ENCODE data around the gene SHLD3.
A peak's percentile ranks its signal among the peaks of the same experiment; 100 is the strongest.
"Not testable (repeated sequence)": the region's sequence is repeated elsewhere in the genome, so short reads cannot be mapped to it uniquely, and the experiment has no call there.

The SHLD3 gene, protein sequence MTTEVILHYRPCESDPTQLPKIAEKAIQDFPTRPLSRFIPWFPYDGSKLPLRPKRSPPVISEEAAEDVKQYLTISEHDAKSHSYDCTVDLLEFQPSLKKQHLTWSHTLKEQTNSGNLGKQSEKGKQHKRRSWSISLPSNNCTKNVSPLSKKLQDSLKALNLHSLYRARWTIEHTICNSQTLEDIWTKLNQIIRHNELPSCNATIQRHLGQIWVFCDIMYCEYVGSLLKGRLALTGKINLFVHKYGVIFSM

DNA sequence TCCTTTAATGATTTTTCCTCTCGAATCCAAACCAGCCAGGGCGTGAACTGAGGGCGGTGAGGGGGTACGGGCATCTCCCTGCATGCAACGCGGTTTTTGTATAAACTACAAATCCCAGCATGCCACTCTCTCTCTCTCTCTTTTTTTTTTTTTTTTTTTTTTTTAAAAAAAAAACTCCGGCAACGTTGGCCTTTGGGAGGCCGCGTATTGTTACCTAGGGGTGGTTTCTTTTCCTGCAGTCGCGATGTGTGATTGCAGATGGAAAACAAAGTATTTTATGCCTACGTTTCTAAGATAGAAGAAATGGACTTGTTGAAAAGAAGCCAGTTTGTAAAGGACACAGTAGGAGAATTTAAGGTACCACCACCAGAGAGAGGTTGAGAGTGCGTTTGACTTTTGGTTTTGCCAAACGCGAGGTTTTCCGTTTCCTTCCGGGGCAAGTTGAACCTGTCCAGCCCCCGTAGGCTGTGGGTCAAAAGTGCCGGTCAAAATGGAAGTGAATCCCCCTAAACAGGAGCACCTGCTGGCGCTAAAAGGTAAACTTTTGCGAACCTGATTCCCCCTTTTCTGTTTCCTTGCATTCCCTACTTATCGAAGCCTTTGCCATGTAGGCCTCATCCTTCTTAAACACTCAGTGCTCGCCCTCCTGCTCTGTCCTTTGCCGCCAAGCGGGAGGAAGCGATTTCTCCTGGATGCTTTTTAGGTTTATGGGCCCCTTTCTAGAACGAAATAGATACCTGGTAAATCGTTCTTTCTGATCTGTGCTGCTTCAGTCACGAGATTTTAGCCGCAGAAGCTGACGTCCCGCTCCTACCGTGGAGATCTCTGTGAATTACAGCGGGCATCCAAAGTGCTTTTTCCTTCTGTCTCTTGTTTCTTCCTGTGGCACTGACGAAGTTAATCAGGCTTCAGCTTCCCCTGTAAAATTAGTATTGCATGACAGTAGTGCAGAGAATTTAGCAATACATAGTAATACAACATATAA lies at the start of gene SHLD3, which contains the start of gene TRAPPC13:
TSS of gene SHLD3 (plus strand) at position 457 of the 985 bp plus-strand sequence. CDS start 4,561 bp downstream, outside the sequence.
TSS of gene TRAPPC13 (plus strand) at position 457 of the 985 bp plus-strand sequence. CDS start at position 491, 34 bp downstream.
- DNase-seq: peak; percentile 73

DNA sequence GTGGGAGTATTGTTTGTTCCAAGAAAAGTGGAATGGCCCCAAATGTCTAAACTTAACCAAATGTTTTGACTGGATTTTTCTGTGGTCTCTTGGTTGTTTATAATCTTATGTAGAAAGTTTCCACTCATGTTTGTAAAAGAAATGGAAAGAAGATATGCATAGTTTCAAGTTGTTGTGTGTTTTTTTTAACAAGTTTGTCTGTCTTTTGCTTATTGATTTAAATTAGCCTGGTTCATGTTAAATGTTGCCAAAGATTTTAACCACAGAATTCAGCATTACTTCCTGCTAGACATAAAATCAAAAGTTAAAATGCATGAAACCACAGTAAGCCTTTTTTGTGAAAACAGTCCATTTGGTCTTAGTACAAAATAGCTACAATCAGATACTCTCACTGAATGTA lies 47.7 kb upstream of the SHLD3 start:
- no peak for DNase-seq

- DNase-seq: no peak
Observed at GRCh38 chr5:65588694-65589093, 36.1 kb upstream of the SHLD3 start.

GRCh38 chr5:65601761-65602160 lies 23.1 kb upstream of the SHLD3 start:
- not testable (repeated sequence) for DNase-seq

GRCh38 chr5:65611524-65611923 lies 13.3 kb upstream of the SHLD3 start:
- DNase-seq: no peak

DNA sequence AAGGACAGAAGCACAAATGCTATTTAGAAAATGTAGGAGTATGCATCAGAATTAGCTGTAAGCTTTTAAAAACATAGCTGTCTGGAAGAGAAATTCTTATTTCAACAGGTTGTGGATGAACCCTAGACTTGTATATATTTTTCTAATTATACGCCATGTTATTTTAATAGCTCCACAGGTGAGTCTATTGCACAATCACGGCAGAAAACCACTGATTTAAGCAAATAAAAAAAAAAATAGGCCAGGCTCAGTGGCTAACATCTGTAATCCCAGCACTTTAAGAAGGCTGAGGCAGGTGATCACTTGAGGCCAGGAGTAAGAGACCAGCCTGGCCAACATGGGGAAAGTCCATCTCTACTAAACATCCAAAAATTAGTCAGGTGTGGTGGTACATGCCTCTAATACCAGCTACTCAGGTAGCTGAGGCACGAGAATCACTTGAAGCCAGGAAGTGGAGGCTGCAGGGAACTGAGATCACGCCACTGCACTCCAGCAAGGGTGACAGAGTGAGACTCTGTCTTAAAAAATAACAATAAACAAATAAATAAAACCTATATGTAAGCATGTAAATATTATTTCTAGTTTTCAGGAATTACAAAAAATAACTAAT lies 12.4 kb upstream of the SHLD3 start:
- DNase-seq: no peak

DNA sequence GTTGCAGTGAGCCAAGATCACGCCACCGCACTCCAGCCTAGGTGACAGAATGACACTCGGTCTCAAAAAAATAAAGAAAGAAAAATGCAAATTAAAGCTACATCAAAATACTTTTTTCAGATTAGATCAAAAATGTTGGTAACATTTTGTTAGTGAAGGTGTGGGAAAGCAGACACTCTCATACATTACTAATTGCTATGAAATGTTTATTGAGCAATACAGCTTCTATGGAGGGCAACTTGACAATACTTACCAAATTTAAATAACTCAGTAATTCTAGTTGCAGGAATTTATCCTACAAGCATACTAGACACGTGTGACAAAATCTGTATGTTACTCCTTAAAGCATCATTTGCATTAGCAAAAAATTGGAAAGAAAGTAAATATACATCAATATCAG lies 4.8 kb upstream of the SHLD3 start:
- no peak for DNase-seq

DNA sequence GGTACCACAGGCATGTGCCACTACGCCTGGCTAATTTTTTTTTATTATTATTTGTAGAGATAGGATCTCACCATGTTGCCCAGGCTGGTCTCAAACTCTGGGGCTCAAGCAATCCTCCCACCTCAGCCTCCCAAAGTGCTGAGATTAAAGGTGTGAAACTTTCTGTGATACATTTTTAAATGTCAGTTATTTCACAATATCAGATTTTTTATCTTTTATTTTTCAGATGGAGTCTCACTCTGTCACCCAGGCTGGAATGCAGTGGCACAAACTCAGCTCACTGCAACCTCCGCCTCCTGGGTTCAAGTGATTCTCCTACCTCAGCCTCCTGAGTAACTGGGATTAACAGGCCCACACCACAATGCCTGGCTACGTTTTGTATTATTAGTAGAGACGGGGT lies 2.9 kb upstream of the SHLD3 start:
- not testable (repeated sequence) for DNase-seq

DNA sequence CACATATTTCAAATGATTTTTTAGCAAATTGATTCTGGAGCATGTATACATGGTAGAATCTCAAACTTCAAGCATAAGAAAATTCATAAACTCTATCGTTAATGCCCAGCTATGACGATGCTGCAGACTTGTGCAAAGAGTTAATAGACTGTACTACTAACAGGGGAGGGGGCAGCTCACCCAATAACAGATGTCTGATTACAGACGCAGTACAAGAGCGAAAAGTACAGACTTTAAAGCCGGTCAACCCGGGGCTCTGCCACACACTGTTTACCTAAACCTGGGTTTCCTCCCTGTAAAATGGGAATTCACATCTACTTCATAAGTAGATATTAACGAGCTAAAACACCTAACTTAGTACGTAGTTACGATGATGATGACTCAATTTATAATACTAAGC lies 1.3 kb upstream of the SHLD3 start:
- DNase-seq: no peak

DNA sequence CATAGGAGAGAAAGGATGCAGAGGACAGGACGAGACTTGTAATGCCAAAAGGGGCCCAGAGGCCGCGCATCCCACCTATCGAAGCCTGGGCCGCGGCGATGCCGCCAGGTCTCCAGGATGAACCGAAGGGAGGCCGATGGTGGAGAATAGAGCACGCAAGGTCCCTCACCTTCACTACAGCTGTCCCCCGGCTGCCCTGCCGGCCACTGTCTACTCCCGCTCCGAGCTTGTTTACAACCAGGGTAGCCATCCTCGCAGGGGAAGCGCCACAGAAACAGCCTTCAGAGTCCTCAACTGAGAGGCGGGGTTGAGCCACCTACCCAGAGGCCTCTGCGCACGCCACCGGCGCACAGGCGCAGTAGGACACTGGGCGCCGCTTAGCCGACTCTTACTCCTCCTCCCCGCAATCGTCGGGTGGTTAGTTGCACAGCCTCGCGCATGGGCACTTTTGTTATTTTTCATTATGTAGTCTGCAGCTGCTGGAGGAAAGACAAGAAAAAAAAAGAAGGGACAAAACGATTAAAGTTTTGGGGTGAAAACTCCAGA lies 729 bp upstream of the SHLD3 start, which contains the start of gene TRIM23:
TSS of gene TRIM23 (minus strand) at position 309 of the 546 bp plus-strand sequence. CDS start at position 250, 59 bp downstream.
- peak; percentile 90 for DNase-seq

DNA sequence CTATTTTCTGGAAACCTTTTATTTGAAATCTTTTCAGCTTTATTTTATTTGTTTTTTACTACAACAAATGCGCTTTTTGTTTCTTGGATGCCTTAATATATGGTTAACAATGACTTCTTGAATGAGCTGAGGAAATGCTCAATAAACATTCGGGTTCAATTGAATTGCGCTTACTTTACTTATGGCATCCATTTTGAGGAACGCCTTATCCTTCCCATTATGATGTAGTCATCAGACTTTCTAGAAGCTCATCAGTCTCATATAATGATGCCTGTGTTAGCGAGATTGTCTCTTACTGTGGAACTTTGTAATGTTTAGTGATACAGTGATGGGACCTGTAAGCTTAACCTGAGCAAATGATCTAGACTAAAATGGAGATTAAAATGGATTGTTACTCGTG lies 916 bp downstream of the SHLD3 start:
- DNase-seq: no peak

GRCh38 chr5:65630981-65631380 lies 6.2 kb downstream of the SHLD3 start:
- no peak for DNase-seq

DNA sequence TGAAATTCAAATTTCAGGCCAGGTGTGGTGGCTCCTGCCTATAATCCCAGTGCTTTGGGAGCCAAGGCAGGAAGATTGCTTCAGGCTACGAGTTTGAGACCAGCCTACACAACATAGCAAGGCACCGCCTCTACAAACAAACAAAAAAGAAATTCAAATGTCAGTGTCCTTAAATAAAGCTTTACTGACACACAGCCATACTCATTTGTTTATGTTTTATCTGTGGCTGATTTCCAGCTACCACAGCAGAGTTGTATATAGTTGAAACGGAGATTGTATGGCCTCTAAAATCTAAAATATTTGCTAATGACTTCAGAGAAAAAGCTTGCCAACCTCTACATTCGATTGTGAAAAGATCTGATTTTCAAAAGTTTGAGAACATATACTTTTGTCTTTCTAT lies 15.4 kb downstream of the SHLD3 start:
- DNase-seq: no peak

- no peak for DNase-seq
Observed at GRCh38 chr5:65646938-65647337, 22.1 kb downstream of the SHLD3 start.

DNA sequence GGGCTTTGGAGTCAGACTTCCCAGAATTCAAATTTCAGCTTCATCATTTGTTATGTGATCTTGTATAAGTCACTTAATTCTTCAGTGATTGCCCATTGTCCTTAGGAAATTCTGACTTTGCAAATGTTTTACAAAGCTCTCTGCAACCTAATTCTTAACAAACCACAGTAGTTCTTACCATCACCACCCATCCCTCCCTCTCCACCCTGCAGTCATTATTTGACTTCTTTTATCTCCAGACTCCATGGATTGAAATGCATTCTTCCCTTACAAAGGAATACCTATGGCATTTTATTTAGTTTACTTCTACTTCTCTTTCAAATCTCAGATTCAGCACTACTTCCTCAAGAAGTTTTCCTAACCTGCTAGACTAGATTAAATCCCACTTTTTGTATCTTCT lies 23.1 kb downstream of the SHLD3 start:
- no peak for DNase-seq

GRCh38 chr5:65651144-65651543 lies 26.3 kb downstream of the SHLD3 start:
- DNase-seq: no peak

DNA sequence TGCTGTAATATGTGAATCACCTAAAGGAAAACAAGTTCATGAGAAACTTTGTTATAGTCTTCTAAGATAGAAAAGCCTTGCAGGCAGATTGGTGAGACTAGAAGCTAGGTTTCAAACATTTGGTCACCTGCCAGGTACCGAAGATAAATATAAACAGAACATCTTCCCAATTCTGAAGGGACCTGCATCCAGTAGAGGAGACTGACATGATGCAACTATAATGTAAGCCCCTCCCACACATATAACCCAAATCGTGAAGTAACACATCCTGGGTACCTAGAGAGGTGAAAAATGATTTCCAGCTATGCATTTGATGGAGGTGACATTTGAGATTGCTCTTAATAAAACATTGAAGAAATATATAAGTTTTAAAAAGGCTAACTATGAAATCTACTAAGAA lies 29.9 kb downstream of the SHLD3 start:
- no peak for DNase-seq

DNA sequence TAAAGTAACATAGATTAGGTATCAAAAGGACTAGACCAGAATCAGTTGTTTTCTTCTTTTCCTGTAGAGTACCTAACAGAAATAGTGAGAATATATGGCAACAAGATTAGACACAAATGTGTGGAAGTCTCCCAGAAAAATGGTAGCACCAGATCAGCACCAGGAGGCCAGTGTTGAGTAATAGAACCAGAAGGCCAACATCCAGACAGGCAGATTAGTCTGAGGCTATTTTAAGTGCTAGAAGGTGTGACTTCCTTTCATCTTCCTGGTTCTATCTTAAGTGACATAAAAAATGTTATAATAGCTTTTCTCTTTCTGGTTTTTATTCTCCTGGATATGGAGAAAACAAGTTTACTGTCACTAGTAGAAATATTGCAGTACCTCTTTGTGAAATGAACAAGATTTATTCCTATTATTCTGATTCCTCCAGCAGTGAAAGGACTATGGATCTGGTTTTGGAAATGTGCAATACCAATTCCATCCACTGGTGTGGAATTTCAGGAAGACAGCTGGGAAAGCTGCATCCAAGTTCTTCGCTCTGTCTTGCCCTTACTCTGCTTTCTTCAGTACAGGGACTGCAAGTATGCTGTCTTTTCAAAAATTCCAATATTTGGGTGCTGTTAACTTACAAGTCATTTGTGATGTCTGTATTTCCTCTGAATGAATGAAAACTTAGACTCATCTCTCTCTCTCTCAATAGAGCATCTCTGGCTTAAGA lies 39.1 kb downstream of the SHLD3 start:
- no peak for DNase-seq

DNA sequence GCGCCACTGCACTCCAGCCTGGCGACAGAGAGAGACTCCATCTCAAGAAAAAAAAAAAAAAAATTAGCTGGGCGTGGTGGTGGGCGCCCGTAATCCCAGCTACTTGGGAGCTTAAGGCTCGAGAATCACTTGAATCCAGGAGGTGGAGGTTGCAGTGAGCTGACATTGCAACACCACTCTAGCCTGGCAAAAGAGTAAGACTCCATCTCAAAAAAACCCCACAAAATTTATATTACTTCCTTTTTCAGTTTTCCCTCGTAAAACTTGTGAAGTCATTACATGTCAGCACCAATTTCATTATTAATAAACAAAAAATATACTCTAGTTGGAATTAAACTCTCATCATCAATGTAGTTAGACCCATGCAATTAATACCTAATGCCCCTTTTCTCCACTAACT lies 43.9 kb downstream of the SHLD3 start:
- no peak for DNase-seq

- no peak for DNase-seq
Observed at GRCh38 chr5:65672796-65673195, 48.0 kb downstream of the SHLD3 start.

GRCh38 chr5:65674749-65675148 lies 49.9 kb downstream of the SHLD3 start:
- DNase-seq: no peak

DNA sequence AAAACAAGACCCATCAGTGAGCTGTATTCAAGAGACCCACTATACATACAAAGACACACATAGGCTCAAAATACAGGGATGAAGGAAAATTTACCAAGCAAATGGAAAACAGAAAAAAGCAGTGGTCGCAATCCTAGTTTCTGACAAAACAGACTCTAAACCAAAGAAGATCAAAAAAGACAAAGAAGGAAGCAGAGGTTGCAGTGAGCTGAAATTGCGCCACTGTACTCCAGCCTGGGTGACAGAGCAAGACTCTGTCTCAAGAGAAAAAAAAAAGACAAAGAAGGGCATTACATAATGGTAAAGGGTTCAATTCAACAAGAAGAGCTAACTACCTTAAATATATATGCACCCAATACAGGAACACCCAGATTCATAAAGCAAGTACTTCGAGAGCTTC lies 51.2 kb downstream of the SHLD3 start:
- not testable (repeated sequence) for DNase-seq
